Retinal pigment epithelial cell (primary cell): ENCODE data around the gene DUOX1.
A peak's percentile ranks its signal among the peaks of the same experiment; 100 is the strongest.

ENCODE experiments used
- DNase-seq: peaks from one replicate; pipeline ENCODE4 v3.0.0-alpha.2; 2010; ENCODE audit warnings: low read depth
- H3K4me3 ChIP-seq: 2 replicates; pipeline ENCODE4 v1.5.1; 2011; ENCODE audit warnings: mild to moderate bottlenecking, low read length, control low read depth, moderate library complexity
- TF ChIP-seq, protein P1 (sequence below): conservative IDR thresholded peaks from 2 replicates; pipeline ENCODE4 v1.5.1; 2011; ENCODE audit warnings: low read depth, low read length, control low read depth, inconsistent platforms

Gene DUOX1

DNA sequence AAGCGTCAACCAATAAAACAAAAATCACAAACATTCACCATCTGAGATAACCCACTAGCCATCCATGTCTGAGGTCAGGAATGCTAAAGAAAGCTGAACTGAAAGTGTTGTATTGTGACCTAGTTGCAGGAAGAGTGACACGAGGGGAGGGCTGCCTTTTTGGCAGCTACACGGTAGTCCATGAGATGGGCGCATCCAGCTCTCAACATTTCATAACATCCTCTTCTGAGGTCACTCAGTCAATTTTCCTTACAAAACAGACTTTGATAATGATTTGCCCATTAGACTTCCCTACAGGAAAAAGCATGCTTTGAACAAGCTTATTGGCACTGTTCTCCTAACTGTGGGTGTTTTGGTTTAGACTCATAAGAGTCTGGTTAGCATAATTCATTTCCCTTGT is 73.4 kb downstream of the DUOX1 start:
- H3K4me3 ChIP-seq, result no peak overlapping the region
- TF ChIP-seq, protein P1, sequence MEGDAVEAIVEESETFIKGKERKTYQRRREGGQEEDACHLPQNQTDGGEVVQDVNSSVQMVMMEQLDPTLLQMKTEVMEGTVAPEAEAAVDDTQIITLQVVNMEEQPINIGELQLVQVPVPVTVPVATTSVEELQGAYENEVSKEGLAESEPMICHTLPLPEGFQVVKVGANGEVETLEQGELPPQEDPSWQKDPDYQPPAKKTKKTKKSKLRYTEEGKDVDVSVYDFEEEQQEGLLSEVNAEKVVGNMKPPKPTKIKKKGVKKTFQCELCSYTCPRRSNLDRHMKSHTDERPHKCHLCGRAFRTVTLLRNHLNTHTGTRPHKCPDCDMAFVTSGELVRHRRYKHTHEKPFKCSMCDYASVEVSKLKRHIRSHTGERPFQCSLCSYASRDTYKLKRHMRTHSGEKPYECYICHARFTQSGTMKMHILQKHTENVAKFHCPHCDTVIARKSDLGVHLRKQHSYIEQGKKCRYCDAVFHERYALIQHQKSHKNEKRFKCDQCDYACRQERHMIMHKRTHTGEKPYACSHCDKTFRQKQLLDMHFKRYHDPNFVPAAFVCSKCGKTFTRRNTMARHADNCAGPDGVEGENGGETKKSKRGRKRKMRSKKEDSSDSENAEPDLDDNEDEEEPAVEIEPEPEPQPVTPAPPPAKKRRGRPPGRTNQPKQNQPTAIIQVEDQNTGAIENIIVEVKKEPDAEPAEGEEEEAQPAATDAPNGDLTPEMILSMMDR, result no peak
- DNase-seq, result no peak

DNA sequence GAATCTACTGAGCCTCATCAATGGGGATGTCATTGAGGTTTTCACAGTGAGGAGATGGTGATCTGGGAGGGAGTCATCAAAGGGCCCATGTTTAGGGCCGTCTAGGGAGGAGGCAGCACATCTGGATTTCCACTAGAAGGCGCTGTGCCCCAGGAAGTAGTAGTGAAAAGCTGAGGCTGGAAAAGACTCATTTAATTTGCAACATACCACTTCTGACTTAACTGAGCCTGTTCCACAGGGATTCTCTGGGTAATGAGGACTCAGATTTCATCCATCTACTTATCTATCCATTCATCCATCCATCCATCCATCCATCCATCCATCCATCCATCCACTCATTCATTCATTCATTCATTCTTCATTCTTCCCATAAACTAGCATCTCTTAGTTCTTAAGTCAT is 75.4 kb downstream of the DUOX1 start:
- TF ChIP-seq, protein P1, result peak; percentile 92
- DNase-seq, result no peak
- H3K4me3 ChIP-seq, result no peak overlapping the region

DNA sequence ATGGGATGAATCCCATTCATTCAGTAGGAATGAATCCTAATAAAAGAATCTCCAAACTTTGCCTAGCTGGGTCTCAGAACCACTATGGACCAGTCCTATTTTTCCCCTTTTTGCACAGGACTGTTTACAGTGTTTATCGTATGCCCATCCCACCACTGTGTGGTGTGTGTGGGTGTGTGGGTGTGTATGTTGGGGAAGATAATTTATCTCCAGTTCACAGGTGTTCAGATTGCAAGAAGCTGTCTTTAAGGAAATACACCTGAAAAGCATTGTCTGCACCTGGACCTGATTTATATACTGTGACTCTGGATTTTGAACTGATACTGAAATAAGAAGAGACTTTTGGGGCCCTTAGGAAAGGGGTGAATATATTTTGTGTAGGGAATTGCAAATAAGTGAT is 82.7 kb downstream of the DUOX1 start:
- TF ChIP-seq, protein P1, result no peak
- H3K4me3 ChIP-seq, result no peak overlapping the region
- DNase-seq, result no peak
